Pancreas (tissue), 10 donors: ENCODE measurements around the gene RTN4RL1. TPM values are rescaled to one million over a fixed set of nuclear protein-coding genes. Genes with fewer than 3 reads are reported as not detected.

ENCODE experiments used
- ATAC-seq, 4 donors: fragments of 200-7000 bp; cut with Tn5 transposase; one replicate each; pipeline versions ENCODE4 v1.8.0 to v1.9.1; 2020; ENCODE audit warnings: mild to moderate bottlenecking in 4 of 4, moderate library complexity in 4 of 4
- DNase-seq, 6 donors: peaks; one replicate each; pipeline ENCODE4 v3.0.0-alpha.2; 2020
- FAIRE-seq: peaks from 2 replicates; lab custom pipeline; 2012; peaks lifted over from hg19 to GRCh38; lab: Jason Lieb, UNC
- H3K27ac ChIP-seq, 4 donors: fragments of 200-600 bp; sonication (generic); 1 replicate in 3 of 4; 2 replicates in 1 of 4; pipeline versions ENCODE4 v1.5.0 to v1.8.0; 2020
- H3K27me3 ChIP-seq, 4 donors: fragments of 200-600 bp; one replicate each; pipeline ENCODE4 v1.8.0; 2021
- H3K36me3 ChIP-seq, 3 donors: fragments of 200-600 bp; sonication (generic) in 1 of 3; one replicate each; pipeline versions ENCODE4 v1.5.0 to v1.8.0; 2020 to 2021
- H3K4me1 ChIP-seq, 3 donors: fragments of 200-600 bp; one replicate each; pipeline ENCODE4 v1.8.0; 2021
- H3K4me3 ChIP-seq, 4 donors: fragments of 200-600 bp; sonication (generic) in 2 of 4; one replicate each; pipeline versions ENCODE4 v1.5.0 to v1.8.0; 2020 to 2021
- H3K9me3 ChIP-seq, 4 donors: fragments of 200-600 bp; one replicate each; pipeline ENCODE4 v1.8.0; 2021
- WGBS, 2 donors: extraction: QIAGEN DNeasy Blood & Tissue Kit; methylation state at CpG; one replicate each; pipeline ENCODE4 v1.1.7; 2013; 5-methylcytosine and 5-hydroxymethylcytosine counted together
- intact Hi-C, 3 donors: fragments of 100-400 bp; cut with DNase I; formaldehyde crosslinking; loops; one replicate each; pipeline versions ENCODE4 v1.11.1 to v1.14.2; 2022
- microRNA-seq, 2 donors: library from miRNA; unstranded; fragments of <30 nt; microRNA quantifications; one replicate each; pipeline versions ENCODE4 to v1.1.0, GENCODE V29; 2019 to 2020
- polyA plus RNA-seq, 2 donors: library from polyadenylated mRNA; stranded (reverse); fragments of 200-250 nt; gene quantifications; one replicate each; pipeline ENCODE4 v1.2.3, GENCODE V29; 2013
- total RNA-seq, 6 donors: library from RNA; stranded (reverse); fragmentation: NEBNext Ultra II Directional in 4 of 6; extraction: Animal tissue kit (Norgen Biotek cat#: 25700) in 4 of 6; gene quantifications; one replicate each; pipeline versions ENCODE4 v1.2.1 to v1.2.4, GENCODE V29; 2021 to 2023
- TF ChIP-seq, protein P1 (sequence below), 4 donors: fragments of 200-600 bp; sonication (generic) in 3 of 4; IDR thresholded peaks; one replicate each; pipeline versions ENCODE4 v1.5.0 to v1.8.0; 2021; ENCODE audit warnings: antibody characterized with exemption in 4 of 4
- donor health status: healthy with polysubstance abuse.
- donor health status: DM: no; HTN: no; CAD: no; lungs with moderate emphysema.
- donor health status: DM: no; HTN: no; CAD: no.
- donor health status: control.
- donor health status: control.
- donor health status: Bipolar disorder and iron deficiency.
- donor health status: DM: yes; HTN: yes; CAD: no.
- donor health status: DM: no; HTN: no; CAD: no.
- donor health status: DM: no; HTN: no; CAD: no.
- donor health status: DM: yes; HTN: yes; CAD: no.

Gene RTN4RL1
- total and polyA plus RNA-seq, 8 donors = 0.93 to 3.6 (median 2.1) TPM

DNA sequence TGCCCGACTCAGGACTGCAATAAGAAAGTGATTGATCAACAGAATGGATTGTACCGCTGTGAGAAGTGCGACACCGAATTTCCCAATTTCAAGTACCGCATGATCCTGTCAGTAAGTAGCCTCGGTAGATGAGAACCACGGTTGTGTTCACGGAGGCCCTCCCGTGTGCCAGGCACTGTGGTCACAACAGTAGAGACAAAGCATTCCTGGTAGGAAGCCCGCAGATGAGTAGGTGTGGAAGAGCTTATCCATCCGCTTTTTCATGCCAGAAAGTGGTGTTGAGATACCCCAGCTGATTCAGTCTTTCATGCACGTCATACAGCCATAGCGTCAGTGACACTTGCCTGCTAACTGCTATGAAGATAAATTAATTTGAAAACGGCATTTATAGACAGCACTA lies 136.4 kb downstream of the RTN4RL1 start:
- Histone ChIP-seq H3K9me3 (no peaks in the 10 kb centered on the region), H3K36me3 (peaks cover 0 to 56% (median 2%) of the 10 kb centered on the region in 3 donors), H3K27me3 (no peaks in the 10 kb centered on the region), H3K27ac (no peak overlapping the region), H3K4me1 (no peaks in the 10 kb centered on the region), H3K4me3 (no peak overlapping the region)
- intact Hi-C loops = no loop called here
- FAIRE-seq (no peak), DNase-seq (no peak), ATAC-seq (no peak)
- TF ChIP-seq, protein P1, sequence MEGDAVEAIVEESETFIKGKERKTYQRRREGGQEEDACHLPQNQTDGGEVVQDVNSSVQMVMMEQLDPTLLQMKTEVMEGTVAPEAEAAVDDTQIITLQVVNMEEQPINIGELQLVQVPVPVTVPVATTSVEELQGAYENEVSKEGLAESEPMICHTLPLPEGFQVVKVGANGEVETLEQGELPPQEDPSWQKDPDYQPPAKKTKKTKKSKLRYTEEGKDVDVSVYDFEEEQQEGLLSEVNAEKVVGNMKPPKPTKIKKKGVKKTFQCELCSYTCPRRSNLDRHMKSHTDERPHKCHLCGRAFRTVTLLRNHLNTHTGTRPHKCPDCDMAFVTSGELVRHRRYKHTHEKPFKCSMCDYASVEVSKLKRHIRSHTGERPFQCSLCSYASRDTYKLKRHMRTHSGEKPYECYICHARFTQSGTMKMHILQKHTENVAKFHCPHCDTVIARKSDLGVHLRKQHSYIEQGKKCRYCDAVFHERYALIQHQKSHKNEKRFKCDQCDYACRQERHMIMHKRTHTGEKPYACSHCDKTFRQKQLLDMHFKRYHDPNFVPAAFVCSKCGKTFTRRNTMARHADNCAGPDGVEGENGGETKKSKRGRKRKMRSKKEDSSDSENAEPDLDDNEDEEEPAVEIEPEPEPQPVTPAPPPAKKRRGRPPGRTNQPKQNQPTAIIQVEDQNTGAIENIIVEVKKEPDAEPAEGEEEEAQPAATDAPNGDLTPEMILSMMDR (IDR thresholded peaks at IDR 0.05) = no peak
- 86 to 90% methylated on average over 14 of the region's 14 CpGs for WGBS, 2 donors

Small RNA genes lying within 50 kb of the gene (microRNA-seq; reads per million reads assigned to microRNA genes)
- 610 to 926 reads per million in 2 donors for gene MIR132
- 32.4 to 36.8 reads per million in 2 donors for gene MIR212

Other genes starting within 250 kb of the RTN4RL1 start
- gene SMYD4, start 195.4 kb downstream of the RTN4RL1 start, total RNA-seq = 1 to 10 TPM; 5.0 to 8.9 (median 6.9) TPM
- gene SMYD4, start 195.4 kb downstream of the RTN4RL1 start, polyA plus RNA-seq = 1 to 10 TPM; 4.0 to 4.7 TPM
- gene RPA1, start 195.3 kb downstream of the RTN4RL1 start, total RNA-seq = 10 to 100 TPM; 34.7 to 43.9 (median 39.1) TPM
- gene RPA1, start 195.3 kb downstream of the RTN4RL1 start, polyA plus RNA-seq = 10 to 100 TPM in 1 of 2 donors, 1 to 10 TPM in 1; 6.5 to 17.0 TPM
- 10 to 100 TPM; 21.8 to 37.7 (median 27.6) TPM for gene DPH1, start 4.8 kb upstream of the RTN4RL1 start, total RNA-seq
- gene DPH1, start 4.8 kb upstream of the RTN4RL1 start, polyA plus RNA-seq = 10 to 100 TPM; 53.3 to 74.4 TPM
- gene OVCA2, start 16.7 kb upstream of the RTN4RL1 start, total RNA-seq = 10 to 100 TPM; 10.4 to 20.5 (median 17.9) TPM
- gene OVCA2, start 16.7 kb upstream of the RTN4RL1 start, polyA plus RNA-seq = 10 to 100 TPM; 46.3 to 79.3 TPM
- gene HIC1, start 29.8 kb upstream of the RTN4RL1 start, total RNA-seq = 10 to 100 TPM in 2 of 6 donors, 1 to 10 TPM in 4; 1.0 to 15.8 (median 3.8) TPM
- 1 to 10 TPM; 1.8 to 3.7 TPM for gene HIC1, start 29.8 kb upstream of the RTN4RL1 start, polyA plus RNA-seq